DND-41 (cell line): Measurements from ENCODE around the gene MYO5A.

Source experiments
- ATAC-seq: fragments of 200-7000 bp; cut with Tn5 transposase; 3 replicates; pipeline ENCODE4 v1.9.1; 2021; ENCODE audit warnings: low read depth; ENCODE audit not compliant: insufficient read depth
- DNase-seq: peaks from one replicate; pipeline ENCODE4 v3.0.0-alpha.2; 2020
- H2AFZ ChIP-seq: 2 replicates; pipeline ENCODE4 v1.6.0; 2012; ENCODE audit warnings: low read depth, low read length
- H3K27ac ChIP-seq: 2 replicates; pipeline ENCODE4 v1.5.1; 2012; ENCODE audit warnings: low read length, inconsistent platforms
- H3K27me3 ChIP-seq: fragments of 200-600 bp; sonication (generic); 2 replicates; pipeline ENCODE4 v1.6.0; 2012; ENCODE audit warnings: low read length, mild to moderate bottlenecking, inconsistent platforms; ENCODE audit not compliant: insufficient read depth, poor library complexity
- H3K36me3 ChIP-seq: 2 replicates; pipeline ENCODE4 v1.5.1; 2012; ENCODE audit warnings: low read length, inconsistent platforms; ENCODE audit not compliant: insufficient read depth
- H3K4me1 ChIP-seq: 2 replicates; pipeline ENCODE4 v1.5.1; 2012; ENCODE audit warnings: mild to moderate bottlenecking, low read length; ENCODE audit not compliant: insufficient read depth
- H3K4me2 ChIP-seq: 2 replicates; pipeline ENCODE4 v1.6.0; 2012; ENCODE audit warnings: mild to moderate bottlenecking, moderate library complexity, low read length, inconsistent platforms; ENCODE audit not compliant: insufficient read depth
- H3K4me3 ChIP-seq, 2 experiments: fragments of 200-600 bp in 1 of 2; shearing (Covaris generic) in 1 of 2; 2 replicates each; pipeline ENCODE4 v1.5.1; 2012 to 2016; ENCODE audit warnings: inconsistent platforms in 2 of 2, low read length in 2 of 2, mild to moderate bottlenecking in 2 of 2, low read depth in 1 of 2, moderate library complexity in 1 of 2
- H3K79me2 ChIP-seq: 2 replicates; pipeline ENCODE4 v1.6.0; 2012; ENCODE audit warnings: low read length, inconsistent platforms; ENCODE audit not compliant: insufficient read depth
- H3K9ac ChIP-seq: 2 replicates; pipeline ENCODE4 v1.6.0; 2012; ENCODE audit warnings: low read depth, mild to moderate bottlenecking, inconsistent platforms, low read length, moderate library complexity
- H3K9me3 ChIP-seq: 2 replicates; pipeline ENCODE4 v1.5.1; 2012; ENCODE audit warnings: low read length, moderate library complexity, mild to moderate bottlenecking, inconsistent platforms; ENCODE audit not compliant: insufficient read depth, severe bottlenecking
- H4K20me1 ChIP-seq: 2 replicates; pipeline ENCODE4 v1.6.0; 2012; ENCODE audit warnings: low read length; ENCODE audit not compliant: insufficient read depth
- EZH2 ChIP-seq: IDR thresholded peaks from 3 replicates; pipeline ENCODE4 v1.6.1; 2012; ENCODE audit warnings: borderline replicate concordance, low read depth, mild to moderate bottlenecking, moderate library complexity, low read length, inconsistent platforms; ENCODE audit not compliant: severe bottlenecking
- TF ChIP-seq, protein P1 (sequence below): IDR thresholded peaks from 2 replicates; pipeline ENCODE4 v1.5.1; 2012; ENCODE audit warnings: borderline replicate concordance, low read length, moderate library complexity, mild to moderate bottlenecking; ENCODE audit not compliant: poor library complexity, severe bottlenecking; ENCODE audit errors: extremely low read depth

MYO5A gene

DNA sequence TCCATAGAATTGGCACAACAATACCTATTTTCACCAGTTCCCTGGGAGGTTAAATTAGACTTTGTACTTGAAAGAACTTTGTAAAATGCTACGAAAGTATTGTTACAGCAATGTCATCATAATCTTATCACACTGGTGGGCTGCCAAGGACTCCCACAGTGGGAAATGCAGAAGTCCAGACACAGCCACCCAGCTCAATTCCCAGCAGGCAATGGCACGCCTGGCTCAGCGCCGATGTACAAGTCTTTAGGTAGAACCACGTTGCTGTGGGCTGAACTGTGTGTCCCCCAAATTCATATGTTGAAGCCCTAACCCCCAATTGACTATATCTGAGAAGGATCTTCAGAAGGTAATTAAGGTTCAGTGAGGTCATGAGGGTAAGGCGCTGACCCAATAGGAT is 245.4 kb downstream of the MYO5A start:
- Histone ChIP-seq H3K4me3 (no peak overlapping the region), H3K79me2 (no peaks in the 10 kb centered on the region), H4K20me1 (no peaks in the 10 kb centered on the region), H3K9me3 (no peaks in the 10 kb centered on the region), H2AFZ (no peak overlapping the region), H3K27ac (no peak overlapping the region), H3K36me3 (no peaks in the 10 kb centered on the region), H3K4me1 (no peaks in the 10 kb centered on the region), H3K27me3 (no peaks in the 10 kb centered on the region), H3K4me2 (no peak overlapping the region), H3K9ac (no peak overlapping the region)
- ATAC-seq (no peak), DNase-seq (no peak)
- no peak for TF ChIP-seq EZH2
- TF ChIP-seq, protein P1, sequence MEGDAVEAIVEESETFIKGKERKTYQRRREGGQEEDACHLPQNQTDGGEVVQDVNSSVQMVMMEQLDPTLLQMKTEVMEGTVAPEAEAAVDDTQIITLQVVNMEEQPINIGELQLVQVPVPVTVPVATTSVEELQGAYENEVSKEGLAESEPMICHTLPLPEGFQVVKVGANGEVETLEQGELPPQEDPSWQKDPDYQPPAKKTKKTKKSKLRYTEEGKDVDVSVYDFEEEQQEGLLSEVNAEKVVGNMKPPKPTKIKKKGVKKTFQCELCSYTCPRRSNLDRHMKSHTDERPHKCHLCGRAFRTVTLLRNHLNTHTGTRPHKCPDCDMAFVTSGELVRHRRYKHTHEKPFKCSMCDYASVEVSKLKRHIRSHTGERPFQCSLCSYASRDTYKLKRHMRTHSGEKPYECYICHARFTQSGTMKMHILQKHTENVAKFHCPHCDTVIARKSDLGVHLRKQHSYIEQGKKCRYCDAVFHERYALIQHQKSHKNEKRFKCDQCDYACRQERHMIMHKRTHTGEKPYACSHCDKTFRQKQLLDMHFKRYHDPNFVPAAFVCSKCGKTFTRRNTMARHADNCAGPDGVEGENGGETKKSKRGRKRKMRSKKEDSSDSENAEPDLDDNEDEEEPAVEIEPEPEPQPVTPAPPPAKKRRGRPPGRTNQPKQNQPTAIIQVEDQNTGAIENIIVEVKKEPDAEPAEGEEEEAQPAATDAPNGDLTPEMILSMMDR, result no peak

DNA sequence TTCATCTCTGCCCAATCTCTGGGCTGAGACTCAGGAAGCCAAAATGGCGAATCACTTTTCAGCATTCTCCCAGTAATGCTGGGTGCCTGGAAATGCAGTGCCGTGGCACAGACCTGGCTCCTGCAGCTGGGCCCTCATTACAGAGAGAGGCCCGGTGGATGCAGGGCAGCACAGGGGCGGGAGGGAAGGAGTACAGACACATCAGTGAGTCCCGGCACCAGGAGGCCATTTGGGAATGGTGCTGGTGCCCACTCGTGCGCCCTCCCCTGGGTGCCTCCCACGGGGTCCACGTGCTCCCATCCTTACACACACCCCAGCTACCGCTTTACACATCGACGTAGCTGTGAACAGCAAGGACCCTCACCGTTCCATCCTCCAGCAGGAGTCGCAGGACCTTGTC is 246.3 kb downstream of the MYO5A start:
- TF ChIP-seq, protein P1, result no peak
- TF ChIP-seq EZH2, result no peak
- Histone ChIP-seq H3K4me1 (no peaks in the 10 kb centered on the region), H3K9me3 (no peaks in the 10 kb centered on the region), H3K9ac (no peak overlapping the region), H3K4me2 (no peak overlapping the region), H3K27me3 (no peaks in the 10 kb centered on the region), H3K79me2 (no peaks in the 10 kb centered on the region), H3K27ac (no peak overlapping the region), H3K36me3 (no peaks in the 10 kb centered on the region), H3K4me3 (no peak overlapping the region), H2AFZ (no peak overlapping the region), H4K20me1 (no peaks in the 10 kb centered on the region)
- ATAC-seq (no peak), DNase-seq (no peak)

DNA sequence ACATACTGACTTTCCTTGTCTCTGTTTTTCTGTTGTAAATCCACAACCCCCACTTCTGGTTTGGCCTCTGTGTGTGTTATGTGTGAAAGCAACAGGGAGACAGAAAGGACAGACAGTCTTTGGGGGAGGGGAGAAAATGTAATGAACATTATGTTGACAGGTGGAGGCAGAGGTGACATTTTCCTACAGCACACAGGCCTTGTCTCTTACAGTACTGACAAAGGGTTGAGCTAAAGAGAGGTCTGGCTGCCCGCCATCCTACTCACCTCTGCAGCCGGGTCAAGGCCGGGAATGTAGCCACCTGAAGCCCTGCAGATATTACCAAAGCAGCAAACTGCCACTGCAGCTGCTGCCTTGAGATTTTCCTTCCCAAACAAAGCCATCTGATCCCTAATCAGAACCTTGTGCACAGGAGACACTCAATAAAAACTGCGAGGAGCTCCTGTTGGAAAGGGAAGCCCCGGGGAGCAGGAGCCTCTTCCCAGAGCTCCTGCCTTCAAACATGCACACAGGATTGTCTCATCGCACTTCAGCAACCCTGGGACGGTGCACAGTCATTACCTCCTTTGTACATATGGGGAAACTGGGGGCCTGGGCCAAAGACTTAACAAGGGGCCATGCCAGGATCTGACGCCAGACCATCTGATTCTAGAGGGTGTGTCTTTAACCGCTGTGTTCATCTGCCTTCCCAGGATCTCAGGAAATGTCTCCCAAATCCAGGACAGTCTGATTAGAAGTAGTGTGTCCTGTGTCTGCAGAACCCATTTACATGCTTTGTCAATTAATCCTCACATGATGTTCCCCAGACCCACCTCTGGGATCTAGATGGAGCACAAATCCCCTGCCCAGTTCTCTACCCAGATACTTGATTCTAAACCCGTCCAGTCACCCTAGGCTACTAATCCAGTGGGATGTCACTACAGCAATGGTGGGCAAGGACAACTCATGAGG is 247.3 kb downstream of the MYO5A start:
- H3K36me3 ChIP-seq, result no peaks in the 10 kb centered on the region
- H3K27me3 ChIP-seq, result no peaks in the 10 kb centered on the region
- DNase-seq (no peak), ATAC-seq (no peak)
- no peaks in the 10 kb centered on the region for H4K20me1 ChIP-seq
- no peaks in the 10 kb centered on the region for H3K4me1 ChIP-seq
- TF ChIP-seq, protein P1, result no peak
- TF ChIP-seq EZH2, result no peak
- H3K4me3 ChIP-seq, result no peak overlapping the region
- no peaks in the 10 kb centered on the region for H3K79me2 ChIP-seq
- no peak overlapping the region for H3K9ac ChIP-seq
- no peak overlapping the region for H3K4me2 ChIP-seq
- H2AFZ ChIP-seq, result no peak overlapping the region
- H3K9me3 ChIP-seq, result no peaks in the 10 kb centered on the region
- H3K27ac ChIP-seq, result no peak overlapping the region
